Sigmoid colon (tissue), 7 donors: ENCODE results near the gene CST7. TPM values are rescaled to one million over a fixed set of nuclear protein-coding genes. Genes with fewer than 3 reads are reported as not detected.
A peak's percentile ranks its signal among the peaks of the same experiment; 100 is the strongest.

ENCODE experiments used
- DNase-seq: peaks from one replicate; pipeline ENCODE4 v3.0.0-alpha.2; 2019
- H3K27ac ChIP-seq, 4 donors: fragments of 200-600 bp; sonication (generic); one replicate each; pipeline ENCODE4 v1.5.1; 2016 to 2019; ENCODE audit warnings: mild to moderate bottlenecking in 1 of 4
- H3K27me3 ChIP-seq, 3 donors: fragments of 200-600 bp; sonication (generic); one replicate each; pipeline ENCODE4 v1.5.1; 2019; ENCODE audit warnings: mild to moderate bottlenecking in 1 of 3
- H3K36me3 ChIP-seq, 4 donors: fragments of 200-600 bp; sonication (generic); one replicate each; pipeline ENCODE4 v1.5.1; 2016 to 2019
- H3K4me1 ChIP-seq, 4 donors: fragments of 200-600 bp; sonication (generic); one replicate each; pipeline ENCODE4 v1.5.1; 2017 to 2019
- H3K4me3 ChIP-seq, 4 donors: fragments of 200-600 bp; sonication (generic); one replicate each; pipeline ENCODE4 v1.5.1; 2017 to 2019; ENCODE audit warnings: mild to moderate bottlenecking in 2 of 4, moderate library complexity in 1 of 4
- H3K9me3 ChIP-seq, 4 donors: fragments of 200-600 bp in 3 of 4; sonication (generic) in 3 of 4; one replicate each; pipeline versions ENCODE4 v1.5.1 to v1.6.1; 2013 to 2019
- CTCF ChIP-seq, 4 experiments: fragments of 450-650 bp in 3 of 4; fragments of 200-600 bp in 1 of 4; IDR thresholded peaks; one replicate each; pipeline ENCODE4 v1.5.1; 2016 to 2019; ENCODE audit warnings: antibody characterized with exemption in 4 of 4, mild to moderate bottlenecking in 3 of 4, moderate library complexity in 2 of 4
- EP300 ChIP-seq, 4 donors: sonication (generic); formaldehyde crosslinking; IDR thresholded peaks; one replicate each; pipeline ENCODE4 v1.6.1; 2017; ENCODE audit warnings: antibody characterized with exemption in 4 of 4
- POLR2A ChIP-seq, 2 donors: fragments of 450-650 bp; IDR thresholded peaks; one replicate each; pipeline ENCODE4 v1.6.1; 2016; ENCODE audit warnings: antibody characterized with exemption in 2 of 2, mild to moderate bottlenecking in 2 of 2, moderate library complexity in 2 of 2
- POLR2AphosphoS5 ChIP-seq, 4 donors: sonication (generic); formaldehyde crosslinking; IDR thresholded peaks; one replicate each; pipeline ENCODE4 v1.6.1; 2017; ENCODE audit warnings: antibody characterized with exemption in 4 of 4
- WGBS, 2 donors: extraction: QIAGEN DNeasy Blood & Tissue Kit; methylation state at CpG; one replicate each; pipeline ENCODE4 v1.1.7; 2013; 5-methylcytosine and 5-hydroxymethylcytosine counted together
- intact Hi-C: fragments of 100-400 bp; cut with DNase I; formaldehyde crosslinking; loops from one replicate; pipeline ENCODE4 v1.15.1; 2023
- polyA plus RNA-seq, 3 donors: library from polyadenylated mRNA; stranded (reverse); fragments of 200-250 nt; gene quantifications; one replicate each; pipeline ENCODE4 v1.2.3, GENCODE V29; 2013
- total RNA-seq, 4 donors: library from RNA; depleted of rRNA; stranded (reverse); fragments of >200 nt; gene quantifications; one replicate each; pipeline ENCODE4 v1.1.0, GENCODE V29; 2016
- donor health status: healthy with polysubstance abuse.
- donor health status: Bipolar disorder and iron deficiency.
- donor health status: healthy.

Gene CST7
- total and polyA plus RNA-seq, 7 donors: 0.66 to 10.4 (median 3.7) TPM; not detected in 1

- Histone ChIP-seq H3K4me3 (no peak overlapping the region), H3K36me3 (peaks cover 17 to 90% (median 55%) of the 10 kb centered on the region in 4 donors), H3K4me1 (no peaks in the 10 kb centered on the region), H3K27ac (no peak overlapping the region), H3K9me3 (no peaks in the 10 kb centered on the region), H3K27me3 (no peaks in the 10 kb centered on the region)
- WGBS, 2 donors: 92% methylated on average over 20 of the region's 20 CpGs
- peak; percentile 28 for DNase-seq
- TF ChIP-seq POLR2AphosphoS5 (IDR thresholded peaks at IDR 0.05) (no peak), POLR2A (IDR thresholded peaks at IDR 0.05) (no peak), EP300 (IDR thresholded peaks at IDR 0.05) (no peak), CTCF (IDR thresholded peaks at IDR 0.05) (no peak)
- intact Hi-C loops: no loop called here
Measured at GRCh38 chr20:24961384-24962181, 12.5 kb downstream of the CST7 start.

DNA sequence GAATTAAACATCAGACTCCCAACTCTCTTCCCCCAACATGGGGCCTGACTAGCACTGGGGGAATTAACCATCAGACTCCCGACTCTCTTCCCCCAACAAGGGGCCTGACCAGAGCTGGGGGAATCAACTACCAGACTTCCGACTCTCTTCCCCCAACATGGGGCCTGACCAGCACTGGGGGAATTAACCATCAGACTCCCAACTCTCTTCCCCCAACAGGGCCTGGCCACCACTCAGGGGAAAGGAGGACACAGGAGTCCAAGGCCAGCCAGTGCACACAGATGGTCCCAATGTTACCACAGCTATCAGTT lies 13.1 kb downstream of the CST7 start:
- no peaks in the 10 kb centered on the region for H3K9me3 ChIP-seq
- peak; percentile 14 for DNase-seq
- peaks cover 17 to 93% (median 55%) of the 10 kb centered on the region in 4 donors for H3K36me3 ChIP-seq
- TF ChIP-seq EP300 (IDR thresholded peaks at IDR 0.05) (no peak), CTCF (IDR thresholded peaks at IDR 0.05) (no peak), POLR2AphosphoS5 (IDR thresholded peaks at IDR 0.05) (no peak), POLR2A (IDR thresholded peaks at IDR 0.05) (no peak)
- no peak overlapping the region for H3K4me3 ChIP-seq
- H3K27me3 ChIP-seq: no peaks in the 10 kb centered on the region
- intact Hi-C loops: no loop called here
- no peak overlapping the region for H3K27ac ChIP-seq
- 94 to 95% methylated on average over 2 of the region's 2 CpGs for WGBS, 2 donors
- H3K4me1 ChIP-seq: no peaks in the 10 kb centered on the region

GRCh38 chr20:24962510-24962909 lies 13.4 kb downstream of the CST7 start:
- H3K27ac ChIP-seq: no peak overlapping the region
- no peaks in the 10 kb centered on the region for H3K4me1 ChIP-seq
- no peaks in the 10 kb centered on the region for H3K9me3 ChIP-seq
- no peak overlapping the region for H3K4me3 ChIP-seq
- no peak for TF ChIP-seq POLR2A (IDR thresholded peaks at IDR 0.05)
- TF ChIP-seq POLR2AphosphoS5 (IDR thresholded peaks at IDR 0.05): no peak
- no peak for TF ChIP-seq CTCF (IDR thresholded peaks at IDR 0.05)
- no peak for TF ChIP-seq EP300 (IDR thresholded peaks at IDR 0.05)
- DNase-seq: peak; percentile 24
- 93% methylated on average over 6 of the region's 6 CpGs for WGBS, 2 donors
- intact Hi-C loops: no loop called here
- no peaks in the 10 kb centered on the region for H3K27me3 ChIP-seq
- peaks cover 17 to 93% (median 56%) of the 10 kb centered on the region in 4 donors for H3K36me3 ChIP-seq

DNA sequence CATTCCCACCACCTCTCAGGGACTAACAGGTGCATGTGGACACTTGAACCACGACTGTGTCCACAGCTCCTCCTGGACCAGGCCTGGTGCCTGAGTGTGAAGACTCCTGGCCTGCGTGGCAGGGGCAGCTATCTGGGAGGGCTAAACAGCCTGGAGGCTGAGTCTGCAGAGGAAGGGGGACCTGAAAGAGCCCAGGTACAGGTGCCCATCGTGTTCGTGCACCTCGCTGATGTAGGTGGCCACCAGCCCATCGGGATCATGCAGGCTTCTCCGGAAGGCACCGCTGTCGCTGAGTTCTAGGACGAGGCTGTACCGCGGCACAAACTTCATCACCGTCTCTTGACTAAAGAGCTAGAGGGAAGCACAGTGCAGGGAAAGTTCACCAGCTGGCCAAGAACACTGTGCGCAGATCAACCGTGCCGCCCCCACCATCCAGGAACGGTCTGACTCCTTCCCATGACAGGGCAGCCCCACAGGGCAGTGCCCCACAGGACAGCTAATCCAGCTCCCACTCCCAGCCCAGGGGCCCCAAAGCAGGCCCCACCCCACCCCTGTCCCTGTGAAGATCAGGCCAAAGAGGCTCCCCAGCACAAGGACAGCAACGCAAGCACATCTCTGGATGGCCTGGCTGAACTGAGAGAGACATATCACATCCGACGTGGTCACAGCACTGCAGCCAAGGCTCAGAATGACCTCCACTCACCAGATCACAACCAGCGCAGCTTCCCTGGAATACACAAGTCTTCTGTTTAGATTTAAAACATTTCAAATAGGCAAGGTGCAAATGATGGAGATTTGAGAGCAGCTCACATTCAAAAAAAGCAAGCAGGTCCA lies 14.8 kb downstream of the CST7 start:
- no peak overlapping the region for H3K27ac ChIP-seq
- H3K27me3 ChIP-seq: no peaks in the 10 kb centered on the region
- DNase-seq: peak; percentile 46
- no peak overlapping the region for H3K4me3 ChIP-seq
- WGBS, 2 donors: 97% methylated on average over 21 of the region's 21 CpGs
- peaks cover 17 to 93% (median 55%) of the 10 kb centered on the region in 4 donors for H3K36me3 ChIP-seq
- intact Hi-C loops: no loop called here
- no peaks in the 10 kb centered on the region for H3K4me1 ChIP-seq
- no peaks in the 10 kb centered on the region for H3K9me3 ChIP-seq
- TF ChIP-seq POLR2AphosphoS5 (IDR thresholded peaks at IDR 0.05): no peak
- no peak for TF ChIP-seq POLR2A (IDR thresholded peaks at IDR 0.05)
- no peak for TF ChIP-seq CTCF (IDR thresholded peaks at IDR 0.05)
- TF ChIP-seq EP300 (IDR thresholded peaks at IDR 0.05): no peak
